Bronchial epithelial cell (primary cell): ENCODE data around the gene CFAP65. TPM values are rescaled to one million over a fixed set of nuclear protein-coding genes. Genes with fewer than 3 reads are reported as not detected.

Source experiments
- DNase-seq: peaks from one replicate; pipeline ENCODE4 v3.0.0-alpha.2; 2010; ENCODE audit warnings: low read depth
- FAIRE-seq: peaks from 2 replicates; lab custom pipeline; 2011; peaks lifted over from hg19 to GRCh38; lab: Jason Lieb, UNC
- H3K27me3 ChIP-seq: 2 replicates; pipeline ENCODE4 v1.5.1; 2011; ENCODE audit warnings: low read length; ENCODE audit not compliant: control insufficient read depth, insufficient read depth
- H3K36me3 ChIP-seq: 2 replicates; pipeline ENCODE4 v1.5.1; 2011; ENCODE audit warnings: low read length; ENCODE audit not compliant: control insufficient read depth, insufficient read depth
- H3K4me3 ChIP-seq: 2 replicates; pipeline ENCODE4 v1.5.1; 2011; ENCODE audit warnings: mild to moderate bottlenecking, low read depth, low read length, control low read depth
- CTCF ChIP-seq: IDR thresholded peaks from 2 replicates; pipeline ENCODE4 v1.5.1; 2011; ENCODE audit warnings: mild to moderate bottlenecking, moderate library complexity, low read length, control low read depth, inconsistent platforms; ENCODE audit not compliant: insufficient read depth, severe bottlenecking
- total RNA-seq: library from RNA; depleted of rRNA; stranded (reverse); fragments of >200 nt; gene quantifications from 2 replicates; pipeline ENCODE4 v1.2.1, GENCODE V29; 2014

CFAP65 gene
- total RNA-seq, 1 donor from 2014 or later: not detected

DNA sequence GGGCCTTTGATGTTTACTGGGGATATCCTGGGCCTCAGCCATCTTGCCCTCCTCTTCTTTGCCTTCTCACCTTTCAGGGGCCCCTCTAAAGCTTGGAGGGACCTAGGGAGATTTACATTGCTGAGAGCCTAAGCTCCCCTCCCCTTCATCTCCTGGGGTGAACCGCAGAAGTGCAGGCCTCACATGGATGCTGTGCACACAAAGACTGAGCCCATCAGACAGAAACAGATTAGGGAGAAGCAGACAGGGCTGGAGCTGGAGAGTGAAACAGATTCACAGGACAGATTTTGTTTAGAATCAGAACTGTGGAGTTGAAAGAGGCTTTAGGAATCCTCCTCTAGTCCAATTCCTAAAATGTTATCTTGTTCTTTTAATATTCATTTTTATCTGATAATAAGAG, 85.3 kb downstream of the CFAP65 start:
- Histone ChIP-seq H3K4me3 (no peak overlapping the region), H3K27me3 (peaks cover 17% of the 10 kb centered on the region), H3K36me3 (no peaks in the 10 kb centered on the region)
- TF ChIP-seq CTCF: no peak
- FAIRE-seq (no peak), DNase-seq (no peak)

- FAIRE-seq: peak; percentile 58
- H3K4me3 ChIP-seq: no peak overlapping the region
- peaks cover 7% of the 10 kb centered on the region for H3K27me3 ChIP-seq
Observed at GRCh38 chr2:218954541-218955300, 86.6 kb downstream of the CFAP65 start.

GRCh38 chr2:218953366-218953954, 87.9 kb downstream of the CFAP65 start:
- Histone ChIP-seq H3K4me3 (no peak overlapping the region), H3K27me3 (peaks cover 4% of the 10 kb centered on the region), H3K36me3 (no peaks in the 10 kb centered on the region)
- FAIRE-seq: no peak
- peak; percentile 28 for TF ChIP-seq CTCF
- no peak for DNase-seq

More at GRCh38 chr2:218954541-218955300, 86.6 kb downstream of the CFAP65 start:
- DNase-seq: no peak
- TF ChIP-seq CTCF: no peak
- H3K36me3 ChIP-seq: no peaks in the 10 kb centered on the region

Other genes starting within 250 kb of the CFAP65 start
- not detected in 2 replicates for gene PRKAG3, start 209.7 kb downstream of the CFAP65 start, total RNA-seq
- gene WNT6, start 181.7 kb downstream of the CFAP65 start, total RNA-seq: not detected in 2 replicates
- 2.3 and 2.4 TPM in 2 replicates for gene WNT10A, start 160.7 kb downstream of the CFAP65 start, total RNA-seq
- gene CDK5R2, start 81.8 kb downstream of the CFAP65 start, total RNA-seq: not detected in 2 replicates
- gene FEV, start 56.3 kb downstream of the CFAP65 start, total RNA-seq: not detected in 2 replicates
- gene CRYBA2, start 48.1 kb downstream of the CFAP65 start, total RNA-seq: not detected in 2 replicates
- gene IHH, start 19.4 kb upstream of the CFAP65 start, total RNA-seq: not detected in 2 replicates
- 10.2 and 22.1 TPM in 2 replicates for gene NHEJ1, start 119.3 kb upstream of the CFAP65 start, total RNA-seq
- gene SLC23A3, start 128.5 kb upstream of the CFAP65 start, total RNA-seq: 1.3 and 1.9 TPM in 2 replicates
- gene CNPPD1, start 135.4 kb upstream of the CFAP65 start, total RNA-seq: 44.2 and 54.5 TPM in 2 replicates
- 57.4 and 110 TPM in 2 replicates for gene RETREG2, start 136.8 kb upstream of the CFAP65 start, total RNA-seq
- gene ZFAND2B, start 165.3 kb upstream of the CFAP65 start, total RNA-seq: 55.4 and 59.8 TPM in 2 replicates
- gene ABCB6, start 177.4 kb upstream of the CFAP65 start, total RNA-seq: 40.2 and 46.1 TPM in 2 replicates
- 26.3 and 36.4 TPM in 2 replicates for gene ATG9A, start 188.1 kb upstream of the CFAP65 start, total RNA-seq
- 46.3 and 48.9 TPM in 2 replicates for gene ANKZF1, start 188.3 kb upstream of the CFAP65 start, total RNA-seq
- 3.7 and 4.7 TPM in 2 replicates for gene GLB1L, start 203.9 kb upstream of the CFAP65 start, total RNA-seq
- gene STK16, start 204.0 kb upstream of the CFAP65 start, total RNA-seq: 48.3 and 50.8 TPM in 2 replicates
- not detected in 2 replicates for gene TUBA4B, start 211.7 kb upstream of the CFAP65 start, total RNA-seq
- gene TUBA4A, start 212.4 kb upstream of the CFAP65 start, total RNA-seq: 47.9 and 68.7 TPM in 2 replicates
- 57.6 and 60.0 TPM in 2 replicates for gene DNAJB2, start 237.8 kb upstream of the CFAP65 start, total RNA-seq